Endothelial cell of umbilical vein (primary cell): ENCODE data around the gene DNAH1. TPM values are rescaled to one million over a fixed set of nuclear protein-coding genes. Genes with fewer than 3 reads are reported as not detected.

ENCODE experiments used
- BruUV-seq: library from RNA; stranded (reverse); fragments of 400-500 nt; replicated peaks from 2 replicates; lab custom pipeline; 2021; lab: Mats Ljungman, UMichigan
- CTCF ChIA-PET: fragments of 300-600, 350-600 bp; sonication (Branson Sonifier 250); formaldehyde crosslinking; loops from one replicate; lab custom pipeline; 2021; ENCODE audit warnings: antibody characterized with exemption, inconsistent platforms; lab: Charles Lee
- POLR2A ChIA-PET: fragments of 300-600, 350-600 bp; sonication (Branson Sonifier 250); formaldehyde crosslinking; loops from one replicate; lab custom pipeline; 2021; ENCODE audit warnings: antibody characterized with exemption, inconsistent platforms; lab: Charles Lee
- DNase-seq: peaks from one replicate; pipeline ENCODE4 v3.0.0-alpha.2; 2011; ENCODE audit warnings: low read depth, low spot score
- FAIRE-seq: peaks from 2 replicates; lab custom pipeline; 2011; peaks lifted over from hg19 to GRCh38; lab: Jason Lieb, UNC
- H2AFZ ChIP-seq: 2 replicates; pipeline ENCODE4 v1.6.0; 2012; ENCODE audit warnings: low read depth, low read length, control low read depth, inconsistent platforms
- H3K27ac ChIP-seq: 2 replicates; pipeline ENCODE4 v1.5.1; 2011; ENCODE audit warnings: low read depth, mild to moderate bottlenecking, control low read depth, low read length, moderate library complexity; ENCODE audit not compliant: insufficient read depth
- H3K27me3 ChIP-seq, 2 experiments: 2 replicates each; pipeline versions ENCODE4 v1.6.0 to v1.6.1; 2011; ENCODE audit warnings: low read length in 2 of 2, mixed read lengths in 1 of 2; ENCODE audit not compliant: control insufficient read depth in 2 of 2, insufficient read depth in 2 of 2
- H3K36me3 ChIP-seq, 2 experiments: 2 replicates in 1 of 2; 3 replicates in 1 of 2; pipeline ENCODE4 v1.5.1; 2011; ENCODE audit warnings: low read length in 2 of 2, mild to moderate bottlenecking in 1 of 2, moderate library complexity in 1 of 2; ENCODE audit not compliant: control insufficient read depth in 2 of 2, insufficient read depth in 2 of 2; ENCODE audit errors: extremely low read depth in 1 of 2
- H3K4me1 ChIP-seq: 3 replicates; pipeline ENCODE4 v1.5.1; 2011; ENCODE audit warnings: mild to moderate bottlenecking, low read length; ENCODE audit not compliant: control insufficient read depth, insufficient read depth; ENCODE audit errors: extremely low read depth
- H3K4me2 ChIP-seq: 2 replicates; pipeline ENCODE4 v1.6.1; 2011; ENCODE audit warnings: low read length, control low read depth, mixed read lengths; ENCODE audit not compliant: insufficient read depth
- H3K4me3 ChIP-seq, 3 experiments: fragments of 200-600 bp in 1 of 3; sonication (generic), shearing (Covaris generic) in 1 of 3; replicated peaks in 1 of 3; 2 replicates each; pipeline ENCODE4 v1.5.1; 2011 to 2016; ENCODE audit warnings: control low read depth in 3 of 3, low read length in 3 of 3, mild to moderate bottlenecking in 2 of 3, inconsistent platforms in 1 of 3, low read depth in 1 of 3, moderate library complexity in 1 of 3; ENCODE audit not compliant: insufficient read depth in 1 of 3
- H3K79me2 ChIP-seq: 2 replicates; pipeline ENCODE4 v1.6.0; 2012; ENCODE audit warnings: low read length, inconsistent platforms; ENCODE audit not compliant: control insufficient read depth, insufficient read depth
- H3K9ac ChIP-seq: replicated peaks from 2 replicates; pipeline ENCODE3; 2011; ENCODE audit warnings: low read length, control low read depth; ENCODE audit not compliant: insufficient read depth; ENCODE audit errors: extremely low read depth
- H3K9me1 ChIP-seq: replicated peaks from 3 replicates; pipeline ENCODE4 v1.6.0; 2011; ENCODE audit warnings: mild to moderate bottlenecking, low read length; ENCODE audit not compliant: control insufficient read depth, insufficient read depth; ENCODE audit errors: extremely low read depth
- H3K9me3 ChIP-seq: replicated peaks from 2 replicates; pipeline ENCODE4 v1.5.1; 2012; ENCODE audit warnings: low read length, inconsistent platforms; ENCODE audit not compliant: control insufficient read depth, insufficient read depth
- H4K20me1 ChIP-seq: replicated peaks from 2 replicates; pipeline ENCODE3; 2011; ENCODE audit warnings: mild to moderate bottlenecking, low read length; ENCODE audit not compliant: control insufficient read depth, insufficient read depth; ENCODE audit errors: extremely low read depth
- EZH2 ChIP-seq: IDR thresholded peaks from 2 replicates; pipeline ENCODE4 v1.6.1; 2012; ENCODE audit warnings: borderline replicate concordance, low read depth, mild to moderate bottlenecking, moderate library complexity, low read length, inconsistent platforms; ENCODE audit not compliant: severe bottlenecking
- FOS ChIP-seq: IDR thresholded peaks from 2 replicates; pipeline ENCODE4 v1.6.1; 2011; ENCODE audit warnings: mild to moderate bottlenecking, low read length, moderate library complexity, borderline replicate concordance; ENCODE audit not compliant: insufficient read depth
- GATA2 ChIP-seq: IDR thresholded peaks from 2 replicates; pipeline ENCODE4 v1.7.0; 2011; ENCODE audit warnings: low read depth, mild to moderate bottlenecking, moderate library complexity, mixed read lengths, low read length; ENCODE audit not compliant: insufficient read length, insufficient read depth
- JUN ChIP-seq: IDR thresholded peaks from 2 replicates; pipeline ENCODE4 v1.6.1; 2011; ENCODE audit warnings: borderline replicate concordance, low read depth; ENCODE audit not compliant: insufficient read length, insufficient read depth
- MYC ChIP-seq: IDR thresholded peaks from one replicate; pipeline ENCODE4 v1.6.1; 2011; ENCODE audit warnings: mild to moderate bottlenecking, low read depth, low read length
- POLR2A ChIP-seq: IDR thresholded peaks from 2 replicates; pipeline ENCODE4 v1.6.1; 2012; ENCODE audit warnings: low read depth, mild to moderate bottlenecking, control low read depth, low read length
- POLR2AphosphoS5 ChIP-seq: IDR thresholded peaks from 2 replicates; pipeline ENCODE4 v1.6.1; 2012; ENCODE audit warnings: low read depth, mild to moderate bottlenecking, control low read depth, low read length, moderate library complexity; ENCODE audit not compliant: insufficient read depth
- dilution Hi-C: fragments of 300-500 bp; cut with MboI; formaldehyde crosslinking; loops from one replicate; pipeline ENCODE4 v1.15.0; 2019; ENCODE audit warnings: low sequenced_read_pairs; ENCODE audit not compliant: extremely low pct_ligation_motif_present
- intact Hi-C: fragments of 100-400 bp; cut with micrococcal nuclease; formaldehyde crosslinking; loops from one replicate; pipeline ENCODE4 v1.10.0; 2022
- microRNA counts: library from miRNA; unstranded; fragments of <30 nt; microRNA quantifications from one replicate; lab custom pipeline; 2016
- microRNA-seq: library from miRNA; unstranded; fragments of <30 nt; microRNA quantifications from one replicate; pipeline ENCODE4 v1.2.0, GENCODE V29; 2021; ENCODE audit warnings: borderline number of aligned reads, borderline replicate concordance
- polyA plus RNA-seq, 4 experiments: library from polyadenylated mRNA; depleted of rRNA in 3 of 4; stranded (reverse) in 3 of 4; unstranded in 1 of 4; fragments of >200 nt; gene quantifications; 2 replicates each; pipeline versions ENCODE4 v1.2.1 to v1.2.3, GENCODE V29; 2011 to 2012; ENCODE audit warnings: missing spikeins in 1 of 4
- small RNA-seq: library from RNA; depleted of rRNA; stranded (forward); fragments of <200 nt; gene quantifications from one replicate; pipeline ENCODE3, GENCODE V24; 2012; ENCODE audit warnings: low replicate concordance, low read depth; ENCODE audit not compliant: insufficient read depth, insufficient read length
- total RNA-seq: library from RNA; stranded (reverse); gene quantifications from 2 replicates; pipeline ENCODE4 v1.2.3, GENCODE V29; 2021
- TF ChIP-seq, protein P1 (sequence below): IDR thresholded peaks from 2 replicates; pipeline ENCODE4 v1.6.1; 2011; ENCODE audit not compliant: insufficient read depth, insufficient read length
- TF ChIP-seq, protein P2 (sequence below), 2 donors: IDR thresholded peaks; 1 replicate in 1 of 2; 2 replicates in 1 of 2; pipeline ENCODE4 v1.5.1; 2011; ENCODE audit warnings: low read length in 2 of 2, mild to moderate bottlenecking in 2 of 2, moderate library complexity in 2 of 2, control low read depth in 1 of 2, inconsistent platforms in 1 of 2, low read depth in 1 of 2; ENCODE audit not compliant: insufficient read depth in 1 of 2; ENCODE audit errors: extremely low read depth in 1 of 2

Gene DNAH1
- total and polyA plus RNA-seq, 2 donors (not counting 3 experiments of a cell fraction or from before 2014, with no cell fraction given), result 5.8 to 6.0 TPM

DNA sequence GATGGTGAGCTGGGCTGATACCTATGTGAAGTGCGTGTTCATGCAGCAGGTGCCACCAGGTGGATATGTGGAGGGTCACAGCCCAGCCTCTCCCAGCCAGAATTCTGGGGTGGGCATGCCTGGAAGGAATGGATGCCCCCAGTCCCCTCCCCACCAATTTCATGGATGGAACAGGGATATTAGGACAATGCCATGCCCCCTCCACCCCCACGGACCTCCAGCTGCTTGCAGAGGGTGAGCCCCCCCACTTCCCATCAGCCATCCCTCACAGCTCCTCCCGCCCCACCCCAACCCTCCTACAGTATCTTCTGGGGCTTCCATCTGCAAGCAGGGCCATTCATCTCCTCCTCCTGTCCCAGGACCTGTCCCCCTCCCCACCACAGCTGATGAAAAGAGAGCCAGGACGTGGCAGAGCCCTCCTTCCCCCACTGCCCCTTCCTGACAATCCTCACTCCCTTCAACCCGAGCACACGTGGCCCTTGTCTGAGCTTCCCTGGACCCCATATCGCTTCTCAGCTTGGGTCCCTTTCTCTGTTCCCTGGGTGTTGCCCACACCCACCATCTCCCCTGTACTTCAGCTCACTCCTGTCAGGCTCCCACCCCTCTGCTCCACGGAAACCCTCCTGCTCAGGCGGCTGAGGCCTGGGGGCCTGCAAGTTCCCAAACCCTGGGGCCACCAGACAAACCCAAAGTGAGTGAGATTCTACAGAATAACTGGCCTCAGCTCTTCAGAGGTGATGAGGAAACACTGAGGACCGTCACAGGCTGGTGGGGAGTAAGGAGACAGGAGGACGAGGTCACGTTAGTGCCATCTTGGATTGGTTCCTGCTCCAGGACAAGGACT, 131.6 kb downstream of the DNAH1 start:
- dilution Hi-C loops, result no loop called here
- POLR2A ChIA-PET, result interaction anchor here (0.5 kb wide), 1 partner anchor 23 kb away, joined by 4 read pairs; no protein-coding TSS in a partner anchor

More for the DNA sequence above, 131.6 kb downstream of the DNAH1 start:
- Histone ChIP-seq H3K9ac (no peak overlapping the region), H3K9me1 (no peaks in the 10 kb centered on the region), H3K4me1 (peaks cover 5% of the 10 kb centered on the region), H3K79me2 (no peaks in the 10 kb centered on the region), H4K20me1 (no peaks in the 10 kb centered on the region), H3K9me3 (no peaks in the 10 kb centered on the region), H3K4me3 (no peak overlapping the region), H3K36me3 (no peaks in the 10 kb centered on the region), H3K27ac (no peak overlapping the region), H3K4me2 (no peak overlapping the region), H3K27me3 (no peaks in the 10 kb centered on the region), H2AFZ (no peak overlapping the region)
- intact Hi-C loops, result loop anchor here (1.0 to 5.0 kb wide), 3 partner anchors 19 to 210 kb away; partner anchors contain the start of gene TWF2
- TF ChIP-seq, protein P1, sequence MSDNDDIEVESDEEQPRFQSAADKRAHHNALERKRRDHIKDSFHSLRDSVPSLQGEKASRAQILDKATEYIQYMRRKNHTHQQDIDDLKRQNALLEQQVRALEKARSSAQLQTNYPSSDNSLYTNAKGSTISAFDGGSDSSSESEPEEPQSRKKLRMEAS, result no peak
- TF ChIP-seq FOS (no peak), EZH2 (no peak), GATA2 (no peak), MYC (no peak), POLR2AphosphoS5 (no peak), JUN (no peak), POLR2A (no peak)
- TF ChIP-seq, protein P2, sequence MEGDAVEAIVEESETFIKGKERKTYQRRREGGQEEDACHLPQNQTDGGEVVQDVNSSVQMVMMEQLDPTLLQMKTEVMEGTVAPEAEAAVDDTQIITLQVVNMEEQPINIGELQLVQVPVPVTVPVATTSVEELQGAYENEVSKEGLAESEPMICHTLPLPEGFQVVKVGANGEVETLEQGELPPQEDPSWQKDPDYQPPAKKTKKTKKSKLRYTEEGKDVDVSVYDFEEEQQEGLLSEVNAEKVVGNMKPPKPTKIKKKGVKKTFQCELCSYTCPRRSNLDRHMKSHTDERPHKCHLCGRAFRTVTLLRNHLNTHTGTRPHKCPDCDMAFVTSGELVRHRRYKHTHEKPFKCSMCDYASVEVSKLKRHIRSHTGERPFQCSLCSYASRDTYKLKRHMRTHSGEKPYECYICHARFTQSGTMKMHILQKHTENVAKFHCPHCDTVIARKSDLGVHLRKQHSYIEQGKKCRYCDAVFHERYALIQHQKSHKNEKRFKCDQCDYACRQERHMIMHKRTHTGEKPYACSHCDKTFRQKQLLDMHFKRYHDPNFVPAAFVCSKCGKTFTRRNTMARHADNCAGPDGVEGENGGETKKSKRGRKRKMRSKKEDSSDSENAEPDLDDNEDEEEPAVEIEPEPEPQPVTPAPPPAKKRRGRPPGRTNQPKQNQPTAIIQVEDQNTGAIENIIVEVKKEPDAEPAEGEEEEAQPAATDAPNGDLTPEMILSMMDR (IDR thresholded peaks at IDR 0.05; ENCODE audit: extremely low read depth in 1 of 2, insufficient read depth in 1 of 2, low read depth in 1 of 2, low read length in 2 of 2), result no peak
- no TSS peak for BruUV-seq
- CTCF ChIA-PET, result interaction anchor here (0.8 to 7.2 kb wide), 10 partner anchors 9 to 229 kb away, joined by 3 to 243 read pairs (median 6); partner anchors contain the start of gene WDR82
- DNase-seq, result no peak
- no peak for FAIRE-seq

MicroRNAs encoded within 50 kb of the gene (microRNA counts, 767-probe panel; counts per million panel counts)
- 19,402 counts per million, percentile 99 among the panel's probes with 10 or more counts for microRNA hsa-let-7g-5p (lab: Ali Mortazavi, UCI)

Small RNA genes within 50 kb of the gene (microRNA-seq; reads per million reads assigned to microRNA genes)
- gene MIR135A1 (not detected), gene MIRLET7G (33,009 reads per million, percentile 99 among the genes with 10 or more reads in this experiment)

Small RNA genes within 50 kb of the gene (small RNA-seq; reads per million reads assigned to genes)
- not detected for gene MIR135A1
- 3,723 reads per million, percentile 100 among the genes with 10 or more reads in this experiment for gene MIRLET7G

Other genes with a start within 250 kb of the DNAH1 start
- 16.7 and 19.4 TPM in 2 replicates for gene POC1A, start 161.9 kb upstream of the DNAH1 start, total RNA-seq
- gene POC1A, start 161.9 kb upstream of the DNAH1 start, polyA plus RNA-seq, result 14.8 and 14.9 TPM in 2 replicates
- 45.1 and 48.1 TPM in 2 replicates for gene ALAS1, start 118.2 kb upstream of the DNAH1 start, total RNA-seq
- gene ALAS1, start 118.2 kb upstream of the DNAH1 start, polyA plus RNA-seq, result 72.1 and 76.5 TPM in 2 replicates
- gene TLR9, start 90.7 kb upstream of the DNAH1 start, total RNA-seq, result 0.07 TPM in 1 of 2 replicates, not detected in the other
- gene TLR9, start 90.7 kb upstream of the DNAH1 start, polyA plus RNA-seq, result 0.11 TPM in 1 of 2 replicates, not detected in the other
- 82.6 and 82.9 TPM in 2 replicates for gene TWF2, start 77.2 kb upstream of the DNAH1 start, total RNA-seq
- 134 and 156 TPM in 2 replicates for gene TWF2, start 77.2 kb upstream of the DNAH1 start, polyA plus RNA-seq
- gene PPM1M, start 70.6 kb upstream of the DNAH1 start, total RNA-seq, result 13.0 and 13.7 TPM in 2 replicates
- 17.5 and 19.4 TPM in 2 replicates for gene PPM1M, start 70.6 kb upstream of the DNAH1 start, polyA plus RNA-seq
- gene WDR82, start 37.7 kb upstream of the DNAH1 start, total RNA-seq, result 71.3 and 71.8 TPM in 2 replicates
- 30.7 and 39.9 TPM in 2 replicates for gene WDR82, start 37.7 kb upstream of the DNAH1 start, polyA plus RNA-seq
- 20.9 and 24.1 TPM in 2 replicates for gene GLYCTK, start 28.5 kb upstream of the DNAH1 start, total RNA-seq
- gene GLYCTK, start 28.5 kb upstream of the DNAH1 start, polyA plus RNA-seq, result 35.4 and 43.6 TPM in 2 replicates
- 90.4 and 91.0 TPM in 2 replicates for gene BAP1, start 93.7 kb downstream of the DNAH1 start, total RNA-seq
- 82.5 and 89.6 TPM in 2 replicates for gene BAP1, start 93.7 kb downstream of the DNAH1 start, polyA plus RNA-seq
- 6.5 and 7.8 TPM in 2 replicates for gene PHF7, start 94.3 kb downstream of the DNAH1 start, total RNA-seq
- gene PHF7, start 94.3 kb downstream of the DNAH1 start, polyA plus RNA-seq, result 3.0 and 4.6 TPM in 2 replicates
- gene SEMA3G, start 128.8 kb downstream of the DNAH1 start, total RNA-seq, result 22.6 and 24.6 TPM in 2 replicates
- 27.9 and 34.0 TPM in 2 replicates for gene SEMA3G, start 128.8 kb downstream of the DNAH1 start, polyA plus RNA-seq
- not detected in 2 replicates for gene TNNC1, start 137.7 kb downstream of the DNAH1 start, total RNA-seq
- 0.12 TPM in 1 of 2 replicates, not detected in the other for gene TNNC1, start 137.7 kb downstream of the DNAH1 start, polyA plus RNA-seq
- 153 and 156 TPM in 2 replicates for gene NISCH, start 139.3 kb downstream of the DNAH1 start, total RNA-seq
- 178 and 196 TPM in 2 replicates for gene NISCH, start 139.3 kb downstream of the DNAH1 start, polyA plus RNA-seq
- gene STAB1, start 179.0 kb downstream of the DNAH1 start, total RNA-seq, result 340 and 369 TPM in 2 replicates
- 369 and 413 TPM in 2 replicates for gene STAB1, start 179.0 kb downstream of the DNAH1 start, polyA plus RNA-seq
- 298 and 327 TPM in 2 replicates for gene NT5DC2, start 217.5 kb downstream of the DNAH1 start, total RNA-seq
- gene NT5DC2, start 217.5 kb downstream of the DNAH1 start, polyA plus RNA-seq, result 402 and 516 TPM in 2 replicates
- 22.6 and 34.6 TPM in 2 replicates for gene UQCC5, start 220.3 kb downstream of the DNAH1 start, total RNA-seq
- 9.9 and 28.2 TPM in 2 replicates for gene UQCC5, start 220.3 kb downstream of the DNAH1 start, polyA plus RNA-seq